Measurements from ENCODE around the gene HPRT1.
A peak's percentile ranks its signal among the peaks of the same experiment; 100 is the strongest.

HPRT1 gene, protein sequence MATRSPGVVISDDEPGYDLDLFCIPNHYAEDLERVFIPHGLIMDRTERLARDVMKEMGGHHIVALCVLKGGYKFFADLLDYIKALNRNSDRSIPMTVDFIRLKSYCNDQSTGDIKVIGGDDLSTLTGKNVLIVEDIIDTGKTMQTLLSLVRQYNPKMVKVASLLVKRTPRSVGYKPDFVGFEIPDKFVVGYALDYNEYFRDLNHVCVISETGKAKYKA

DNA sequence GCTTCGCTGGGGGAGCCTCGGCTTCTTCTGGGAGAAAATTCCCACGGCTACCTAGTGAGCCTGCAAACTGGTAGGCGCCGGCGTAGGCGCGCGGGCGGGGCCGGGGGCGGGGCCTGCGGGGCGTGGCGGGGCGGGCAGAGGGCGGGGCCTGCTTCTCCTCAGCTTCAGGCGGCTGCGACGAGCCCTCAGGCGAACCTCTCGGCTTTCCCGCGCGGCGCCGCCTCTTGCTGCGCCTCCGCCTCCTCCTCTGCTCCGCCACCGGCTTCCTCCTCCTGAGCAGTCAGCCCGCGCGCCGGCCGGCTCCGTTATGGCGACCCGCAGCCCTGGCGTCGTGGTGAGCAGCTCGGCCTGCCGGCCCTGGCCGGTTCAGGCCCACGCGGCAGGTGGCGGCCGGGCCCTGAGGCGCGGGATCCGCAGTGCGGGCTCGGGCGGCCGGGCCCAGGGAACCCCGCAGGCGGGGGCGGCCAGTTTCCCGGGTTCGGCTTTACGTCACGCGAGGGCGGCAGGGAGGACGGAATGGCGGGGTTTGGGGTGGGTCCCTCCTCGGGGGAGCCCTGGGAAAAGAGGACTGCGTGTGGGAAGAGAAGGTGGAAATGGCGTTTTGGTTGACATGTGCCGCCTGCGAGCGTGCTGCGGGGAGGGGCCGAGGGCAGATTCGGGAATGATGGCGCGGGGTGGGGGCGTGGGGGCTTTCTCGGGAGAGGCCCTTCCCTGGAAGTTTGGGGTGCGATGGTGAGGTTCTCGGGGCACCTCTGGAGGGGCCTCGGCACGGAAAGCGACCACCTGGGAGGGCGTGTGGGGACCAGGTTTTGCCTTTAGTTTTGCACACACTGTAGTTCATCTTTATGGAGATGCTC, at the start of gene HPRT1:
TSS of gene HPRT1 (plus strand) at position 161 of the 857 bp plus-strand sequence. CDS start at position 308, 147 bp downstream.
- Mint-ChIP-seq H3K27me3 (ENCODE audit: low read depth) (no peaks in the 10 kb centered on the region), H3K9me3 (no peaks in the 10 kb centered on the region), H3K4me1 (ENCODE audit: low read depth) (peaks cover 18% of the 10 kb centered on the region), H3K4me3 (peak within 1 kb of the TSS; percentile 91), H3K27ac (peak within 1 kb of the TSS; percentile 92), H3K36me3 (ENCODE audit: low read depth) (no peaks in the 10 kb centered on the region)
- DNase-seq (ENCODE audit: low spot score), result peak; percentile 80

DNA sequence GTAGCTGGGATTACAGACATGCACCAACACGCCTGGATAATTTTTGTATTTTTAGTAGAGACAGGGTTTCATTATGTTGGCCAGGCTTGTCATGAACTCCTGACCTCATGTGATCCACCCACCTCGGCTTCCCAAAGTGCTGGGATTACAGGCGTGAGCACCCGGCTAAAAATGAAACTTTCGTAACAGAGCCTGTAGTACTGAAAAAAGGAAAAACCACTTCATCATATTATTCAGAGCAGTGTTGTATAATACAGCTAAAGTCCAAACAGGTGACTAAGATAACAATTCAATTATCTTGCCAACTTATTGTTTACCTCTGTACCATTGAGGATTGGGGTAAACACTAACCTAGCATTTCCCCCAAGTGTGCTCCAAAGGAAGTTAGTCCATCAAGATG, 43.9 kb upstream of the HPRT1 start:
- no peak for DNase-seq (ENCODE audit: low spot score)
- no peak overlapping the region for H3K4me3 Mint-ChIP-seq
- H3K27ac Mint-ChIP-seq, result no peak overlapping the region
- no peaks in the 10 kb centered on the region for H3K4me1 Mint-ChIP-seq (ENCODE audit: low read depth)
- no peaks in the 10 kb centered on the region for H3K9me3 Mint-ChIP-seq
- H3K36me3 Mint-ChIP-seq (ENCODE audit: low read depth), result peaks cover 13% of the 10 kb centered on the region
- H3K27me3 Mint-ChIP-seq (ENCODE audit: low read depth), result no peaks in the 10 kb centered on the region

DNA sequence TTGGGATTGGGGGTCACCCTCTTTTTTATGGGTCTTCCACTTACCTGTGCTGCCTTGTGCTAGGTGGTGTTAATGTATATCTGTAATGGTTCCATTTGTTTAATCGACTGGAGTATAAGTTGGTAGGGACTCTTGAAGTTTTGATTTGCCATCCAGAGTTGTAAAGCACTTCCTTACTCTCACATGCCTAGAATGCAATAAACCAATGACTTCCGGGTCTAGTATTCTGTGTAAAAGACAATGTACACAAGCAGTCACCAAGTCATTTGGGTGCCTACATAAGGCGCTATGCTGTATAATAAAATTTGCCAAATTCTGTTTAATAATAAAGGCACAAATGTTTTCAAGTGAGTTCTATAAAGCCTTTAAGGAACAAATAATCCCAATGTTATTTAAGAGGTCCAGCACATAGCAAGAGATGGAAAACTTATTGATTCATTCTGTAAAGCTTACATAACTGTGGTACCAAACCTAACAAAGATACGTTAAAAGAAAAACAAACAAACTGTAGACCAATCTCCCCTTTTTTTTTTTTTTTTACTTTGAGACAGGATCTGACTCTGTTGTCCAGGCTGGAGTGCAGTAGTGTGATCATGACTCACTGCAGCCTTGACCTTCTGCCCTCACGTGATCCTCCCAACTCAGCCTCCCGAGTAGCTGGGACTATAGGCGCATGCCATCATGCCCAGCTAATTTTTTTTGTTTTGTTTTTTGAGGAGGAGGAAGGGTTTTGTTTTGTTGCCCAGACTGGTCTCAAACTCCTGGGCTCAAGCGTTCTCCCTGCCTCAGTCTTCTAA, 41.5 kb upstream of the HPRT1 start:
- H3K27ac Mint-ChIP-seq, result no peak overlapping the region
- H3K4me3 Mint-ChIP-seq, result no peak overlapping the region
- H3K4me1 Mint-ChIP-seq (ENCODE audit: low read depth), result no peaks in the 10 kb centered on the region
- no peaks in the 10 kb centered on the region for H3K27me3 Mint-ChIP-seq (ENCODE audit: low read depth)
- no peak for DNase-seq (ENCODE audit: low spot score)
- H3K9me3 Mint-ChIP-seq, result no peaks in the 10 kb centered on the region
- H3K36me3 Mint-ChIP-seq (ENCODE audit: low read depth), result peaks cover 15% of the 10 kb centered on the region

DNA sequence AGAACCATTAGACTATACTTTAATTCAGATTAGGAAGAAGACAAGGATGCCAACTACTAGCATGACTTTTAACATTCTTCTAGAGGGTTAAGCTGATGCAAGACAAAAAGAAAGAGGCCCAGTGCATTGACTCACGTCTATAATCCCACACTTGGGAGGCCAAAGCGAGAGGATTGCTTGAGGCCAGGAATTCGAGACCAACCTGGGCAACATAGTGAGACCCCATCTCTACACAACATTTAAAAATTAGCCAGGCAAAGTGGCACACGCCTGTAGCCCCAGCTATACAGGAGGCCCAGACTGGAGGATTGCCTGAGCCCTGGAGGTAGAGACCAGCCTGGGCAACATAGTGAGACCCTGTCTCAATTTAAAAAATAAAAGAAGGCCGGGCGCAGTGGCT, 40.2 kb upstream of the HPRT1 start:
- Mint-ChIP-seq H3K9me3 (no peaks in the 10 kb centered on the region), H3K4me3 (no peak overlapping the region), H3K4me1 (ENCODE audit: low read depth) (no peaks in the 10 kb centered on the region), H3K27ac (no peak overlapping the region), H3K36me3 (ENCODE audit: low read depth) (peaks cover 15% of the 10 kb centered on the region), H3K27me3 (ENCODE audit: low read depth) (no peaks in the 10 kb centered on the region)
- no peak for DNase-seq (ENCODE audit: low spot score)

DNA sequence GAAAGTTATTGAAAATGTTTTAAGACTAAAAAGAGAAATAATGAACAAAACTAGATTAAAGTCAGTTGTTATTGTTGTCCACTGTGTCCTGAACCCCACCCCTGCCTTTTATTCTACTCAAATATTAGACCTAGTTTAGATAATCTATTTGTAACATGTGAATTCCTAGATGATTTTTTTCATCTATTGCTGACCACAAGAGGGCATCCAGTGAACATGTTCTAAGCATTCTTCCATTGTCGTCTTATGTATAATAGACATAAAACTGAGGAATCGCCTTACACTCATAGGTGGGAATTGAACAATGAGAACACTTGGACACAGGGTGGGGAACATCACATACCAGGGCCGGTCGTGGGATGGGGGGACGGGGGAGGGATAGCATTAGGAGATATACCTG, 36.4 kb upstream of the HPRT1 start:
- H3K36me3 Mint-ChIP-seq (ENCODE audit: low read depth), result peaks cover 12% of the 10 kb centered on the region
- no peak overlapping the region for H3K4me3 Mint-ChIP-seq
- no peak overlapping the region for H3K27ac Mint-ChIP-seq
- H3K9me3 Mint-ChIP-seq, result no peaks in the 10 kb centered on the region
- no peaks in the 10 kb centered on the region for H3K27me3 Mint-ChIP-seq (ENCODE audit: low read depth)
- peaks cover 4% of the 10 kb centered on the region for H3K4me1 Mint-ChIP-seq (ENCODE audit: low read depth)
- no peak for DNase-seq (ENCODE audit: low spot score)

DNA sequence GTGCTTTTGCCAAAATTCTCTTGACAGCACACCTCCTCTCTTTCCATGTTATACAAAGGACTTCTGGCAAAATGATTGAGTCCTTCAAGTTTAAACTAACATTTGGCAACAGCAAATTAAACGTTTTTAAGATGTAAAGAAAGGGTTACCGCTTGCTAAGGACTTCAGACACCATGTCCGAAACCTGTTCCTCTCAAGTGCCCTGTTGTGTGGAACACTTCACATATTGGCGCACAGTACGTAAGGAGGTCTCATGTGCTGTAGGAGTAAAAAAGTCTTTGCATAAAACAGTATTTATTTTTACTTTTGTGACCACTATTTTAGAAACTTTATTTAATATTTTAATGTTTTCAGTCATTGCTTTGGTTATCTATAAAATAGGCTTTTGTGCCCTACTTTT, 33.7 kb upstream of the HPRT1 start:
- Mint-ChIP-seq H3K27ac (no peak overlapping the region), H3K36me3 (ENCODE audit: low read depth) (peaks cover 18% of the 10 kb centered on the region), H3K4me3 (no peak overlapping the region), H3K9me3 (no peaks in the 10 kb centered on the region), H3K4me1 (ENCODE audit: low read depth) (peaks cover 4% of the 10 kb centered on the region), H3K27me3 (ENCODE audit: low read depth) (no peaks in the 10 kb centered on the region)
- DNase-seq (ENCODE audit: low spot score), result no peak

DNA sequence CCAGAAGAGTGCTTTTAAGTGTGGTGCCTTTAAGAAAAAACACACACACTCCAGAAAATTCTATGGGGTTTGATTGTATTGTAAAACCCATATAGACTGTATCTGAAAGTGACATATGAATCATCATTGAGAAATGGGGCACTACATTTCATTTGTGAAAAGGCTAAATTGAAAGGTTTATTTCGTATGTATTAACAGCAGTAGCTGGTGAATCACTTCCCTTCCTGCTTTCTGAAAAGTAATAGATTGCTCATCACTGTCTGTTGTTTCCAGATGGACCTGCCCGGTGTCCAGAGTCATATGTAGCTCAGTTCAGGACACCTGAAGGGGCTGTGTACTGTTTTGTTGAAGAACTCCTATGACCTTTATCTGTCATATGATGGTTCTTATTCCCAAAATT, 28.1 kb upstream of the HPRT1 start:
- Mint-ChIP-seq H3K9me3 (no peaks in the 10 kb centered on the region), H3K4me3 (no peak overlapping the region), H3K36me3 (ENCODE audit: low read depth) (peaks cover 26% of the 10 kb centered on the region), H3K27me3 (ENCODE audit: low read depth) (no peaks in the 10 kb centered on the region), H3K4me1 (ENCODE audit: low read depth) (peaks cover 4% of the 10 kb centered on the region), H3K27ac (no peak overlapping the region)
- peak; percentile 5 for DNase-seq (ENCODE audit: low spot score)

DNA sequence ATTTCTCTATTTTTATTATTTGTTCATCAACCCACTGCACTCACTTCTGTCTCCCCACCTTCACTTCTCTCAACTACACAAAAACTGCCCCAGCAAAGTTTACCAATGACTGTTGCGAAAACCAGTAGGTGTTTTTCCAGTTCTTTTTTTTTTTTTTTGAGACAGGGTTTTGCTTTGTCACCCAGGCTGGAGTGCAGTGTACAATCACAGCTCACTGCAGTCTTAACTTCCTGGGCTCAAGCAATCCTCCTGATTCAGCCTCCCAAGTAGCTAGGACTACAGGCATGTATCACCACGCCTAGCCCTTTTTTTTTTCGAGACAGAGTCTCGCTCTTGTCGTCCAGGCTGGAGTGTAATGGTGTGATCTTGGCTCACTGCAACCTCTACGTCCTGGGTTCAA, 24.1 kb upstream of the HPRT1 start:
- Mint-ChIP-seq H3K27ac (no peak overlapping the region), H3K36me3 (ENCODE audit: low read depth) (peaks cover 18% of the 10 kb centered on the region), H3K4me1 (ENCODE audit: low read depth) (no peaks in the 10 kb centered on the region), H3K4me3 (no peak overlapping the region), H3K27me3 (ENCODE audit: low read depth) (no peaks in the 10 kb centered on the region), H3K9me3 (no peaks in the 10 kb centered on the region)
- DNase-seq (ENCODE audit: low spot score), result no peak

DNA sequence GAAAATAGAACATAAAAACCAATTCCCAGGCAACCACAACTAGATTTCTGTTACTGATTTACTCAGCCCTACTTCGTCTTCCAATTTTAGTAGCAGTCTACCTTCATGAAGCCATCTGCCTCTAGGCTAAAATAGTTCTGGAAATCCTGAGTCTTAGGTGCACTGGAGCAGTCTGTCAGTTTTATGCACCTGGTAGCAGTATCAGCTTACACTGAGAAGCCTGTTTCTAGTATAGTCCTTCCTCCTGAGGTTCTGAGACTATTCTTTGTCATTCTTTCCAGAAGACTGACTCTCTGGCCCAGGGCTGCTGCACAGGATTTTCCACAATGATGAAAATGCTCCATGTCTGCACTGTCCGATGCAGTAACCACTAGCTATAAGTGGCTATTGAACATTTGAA, 16.9 kb upstream of the HPRT1 start:
- no peaks in the 10 kb centered on the region for H3K9me3 Mint-ChIP-seq
- no peaks in the 10 kb centered on the region for H3K4me1 Mint-ChIP-seq (ENCODE audit: low read depth)

DNA sequence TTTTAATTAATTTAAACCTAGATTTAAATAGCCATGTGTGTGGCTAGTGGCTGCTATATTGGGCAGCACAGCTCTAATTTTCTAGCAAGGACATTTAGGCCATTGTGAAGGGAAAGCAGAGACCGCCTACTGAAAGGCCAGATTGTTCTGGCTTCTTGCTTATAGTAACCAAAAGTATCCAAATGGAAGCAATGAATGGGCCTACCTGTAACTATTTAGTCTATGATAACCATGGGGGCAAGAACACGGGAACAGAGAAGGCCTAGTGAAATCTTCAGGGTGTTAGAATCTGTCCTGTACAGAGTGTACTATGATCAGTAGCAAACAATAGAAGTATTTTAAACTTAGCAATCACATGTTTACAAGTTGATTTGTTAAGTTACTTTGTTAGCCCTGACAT, 16.5 kb upstream of the HPRT1 start:
- DNase-seq (ENCODE audit: low spot score), result no peak
- H3K27ac Mint-ChIP-seq, result no peak overlapping the region
- peaks cover 2% of the 10 kb centered on the region for H3K36me3 Mint-ChIP-seq (ENCODE audit: low read depth)
- H3K4me3 Mint-ChIP-seq, result no peak overlapping the region
- H3K27me3 Mint-ChIP-seq (ENCODE audit: low read depth), result no peaks in the 10 kb centered on the region
- no peaks in the 10 kb centered on the region for H3K4me1 Mint-ChIP-seq (ENCODE audit: low read depth)
- H3K9me3 Mint-ChIP-seq, result no peaks in the 10 kb centered on the region

More for the DNA sequence above, 16.9 kb upstream of the HPRT1 start:
- Mint-ChIP-seq H3K27me3 (ENCODE audit: low read depth) (no peaks in the 10 kb centered on the region), H3K36me3 (ENCODE audit: low read depth) (peaks cover 2% of the 10 kb centered on the region), H3K27ac (no peak overlapping the region), H3K4me3 (no peak overlapping the region)
- DNase-seq (ENCODE audit: low spot score), result no peak

DNA sequence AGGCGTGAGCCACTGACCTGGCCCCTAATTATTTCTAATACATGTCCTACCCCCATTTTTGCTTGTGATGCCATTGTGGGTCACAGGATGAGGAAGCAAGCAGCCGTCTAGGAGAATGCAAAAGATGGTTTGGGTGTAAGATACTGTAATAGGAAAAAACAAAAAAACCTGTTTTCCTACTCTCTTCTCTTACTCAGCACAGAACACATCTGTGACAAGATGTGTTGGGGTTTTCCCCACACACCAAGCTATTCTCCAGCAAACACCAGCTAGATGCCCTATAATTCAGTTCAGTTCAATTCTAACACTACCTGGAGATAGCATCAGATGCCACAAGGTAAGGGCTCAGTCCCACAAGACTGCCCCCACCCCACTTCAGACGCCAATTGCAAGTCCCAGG, 15.3 kb upstream of the HPRT1 start:
- Mint-ChIP-seq H3K27ac (no peak overlapping the region), H3K36me3 (ENCODE audit: low read depth) (peaks cover 2% of the 10 kb centered on the region), H3K9me3 (no peaks in the 10 kb centered on the region), H3K4me3 (no peak overlapping the region), H3K27me3 (ENCODE audit: low read depth) (no peaks in the 10 kb centered on the region), H3K4me1 (ENCODE audit: low read depth) (no peaks in the 10 kb centered on the region)
- no peak for DNase-seq (ENCODE audit: low spot score)

DNA sequence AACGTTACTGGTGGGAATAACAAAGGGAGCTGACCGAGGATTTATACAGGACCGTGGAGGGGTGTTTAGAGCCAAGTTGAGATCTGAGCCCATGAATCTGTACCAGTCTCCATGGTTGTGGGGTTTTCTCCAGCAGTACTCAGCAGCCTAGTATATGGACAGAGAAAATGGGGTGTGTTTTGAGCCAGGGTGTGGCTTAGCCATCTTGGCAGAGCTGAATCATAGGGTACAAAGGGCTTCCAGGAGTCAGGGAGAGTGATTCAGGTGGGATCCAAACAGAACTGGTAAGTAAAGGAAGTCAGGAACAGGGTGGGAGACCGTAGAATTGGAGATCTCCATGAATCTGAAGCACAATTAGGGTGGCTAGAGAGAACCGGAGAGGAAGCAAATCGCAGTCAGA, 7.4 kb upstream of the HPRT1 start:
- no peak for DNase-seq (ENCODE audit: low spot score)
- H3K27ac Mint-ChIP-seq, result no peak overlapping the region
- H3K36me3 Mint-ChIP-seq (ENCODE audit: low read depth), result no peaks in the 10 kb centered on the region
- H3K4me3 Mint-ChIP-seq, result no peak overlapping the region
- no peaks in the 10 kb centered on the region for H3K27me3 Mint-ChIP-seq (ENCODE audit: low read depth)
- H3K9me3 Mint-ChIP-seq, result no peaks in the 10 kb centered on the region
- H3K4me1 Mint-ChIP-seq (ENCODE audit: low read depth), result peaks cover 2% of the 10 kb centered on the region

DNA sequence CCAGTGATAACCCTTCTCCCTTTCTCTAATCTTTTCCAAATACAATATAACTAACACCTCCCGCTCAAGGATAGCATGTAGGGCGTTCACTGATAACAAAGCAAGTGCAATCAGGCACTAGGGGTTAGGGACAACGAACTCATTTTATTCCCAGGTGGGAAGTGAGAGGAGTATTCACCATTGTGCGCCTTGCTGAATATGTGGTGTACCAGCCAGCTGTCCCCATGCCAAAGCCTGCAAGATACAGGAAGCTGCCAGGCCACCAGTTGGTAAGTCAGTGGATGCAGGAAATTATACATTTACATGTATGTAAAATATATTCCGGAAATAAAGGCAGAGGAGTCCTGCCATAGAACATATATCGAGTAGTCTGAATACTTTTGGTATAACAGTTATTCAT, 6.3 kb upstream of the HPRT1 start:
- no peak for DNase-seq (ENCODE audit: low spot score)
- H3K27me3 Mint-ChIP-seq (ENCODE audit: low read depth), result no peaks in the 10 kb centered on the region
- H3K4me1 Mint-ChIP-seq (ENCODE audit: low read depth), result peaks cover 3% of the 10 kb centered on the region
- H3K27ac Mint-ChIP-seq, result no peak overlapping the region
- no peaks in the 10 kb centered on the region for H3K9me3 Mint-ChIP-seq
- no peak overlapping the region for H3K4me3 Mint-ChIP-seq
- no peaks in the 10 kb centered on the region for H3K36me3 Mint-ChIP-seq (ENCODE audit: low read depth)

DNA sequence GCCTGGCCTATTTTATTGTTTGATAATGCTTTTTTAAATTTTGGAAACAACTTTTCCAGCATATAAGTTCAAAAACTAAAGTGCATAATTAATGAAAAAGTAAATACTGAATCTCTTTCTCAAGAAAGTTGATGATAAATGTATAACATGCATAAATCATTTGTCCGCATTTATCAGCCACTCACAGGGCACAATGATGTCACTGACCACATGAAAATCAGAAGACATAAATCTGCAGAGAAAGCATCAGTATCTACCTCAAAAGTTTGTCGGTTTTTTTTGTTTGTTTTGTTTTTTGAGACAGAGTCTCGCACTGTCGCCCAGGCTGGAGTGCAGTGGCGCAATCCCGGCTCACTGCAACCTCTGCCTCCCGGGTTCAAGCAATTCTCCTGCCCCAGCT, 5.5 kb upstream of the HPRT1 start:
- no peaks in the 10 kb centered on the region for H3K27me3 Mint-ChIP-seq (ENCODE audit: low read depth)
- no peak overlapping the region for H3K27ac Mint-ChIP-seq
- DNase-seq (ENCODE audit: low spot score), result no peak
- peaks cover 3% of the 10 kb centered on the region for H3K4me1 Mint-ChIP-seq (ENCODE audit: low read depth)
- H3K4me3 Mint-ChIP-seq, result no peak overlapping the region
- no peaks in the 10 kb centered on the region for H3K36me3 Mint-ChIP-seq (ENCODE audit: low read depth)
- no peaks in the 10 kb centered on the region for H3K9me3 Mint-ChIP-seq
